GM23248 (cell line): ENCODE data around the gene CERK. TPM values are rescaled to one million over a fixed set of nuclear protein-coding genes. Genes with fewer than 3 reads are reported as not detected.
"Not testable (repeated sequence)": the region's sequence is repeated elsewhere in the genome, so short reads cannot be mapped to it uniquely, and the experiment has no call there.

Source experiments
- DNase-seq: peaks from one replicate; pipeline ENCODE4 v3.0.0-alpha.2; 2015
- H2AFZ ChIP-seq: fragments of 200-600 bp; sonication (generic); 2 replicates; pipeline ENCODE4 v1.6.1; 2016; ENCODE audit warnings: antibody characterized with exemption
- H3F3A ChIP-seq: fragments of 200-600 bp; sonication (generic); 2 replicates; pipeline ENCODE4 v1.6.1; 2016; ENCODE audit warnings: mild to moderate bottlenecking, antibody characterized with exemption, mixed run types; ENCODE audit not compliant: insufficient read depth
- H3K27ac ChIP-seq: fragments of 200-600 bp; sonication (generic); 2 replicates; pipeline ENCODE4 v1.5.1; 2016; ENCODE audit warnings: mild to moderate bottlenecking
- H3K27me3 ChIP-seq: fragments of 200-600 bp; sonication (generic); replicated peaks from 2 replicates; pipeline ENCODE4 v1.6.1; 2016; ENCODE audit warnings: mild to moderate bottlenecking; ENCODE audit not compliant: insufficient read depth
- H3K36me3 ChIP-seq: fragments of 200-600 bp; sonication (generic); 2 replicates; pipeline ENCODE4 v1.6.1; 2016; ENCODE audit warnings: low read depth, mild to moderate bottlenecking
- H3K4me1 ChIP-seq: fragments of 200-600 bp; sonication (generic); 2 replicates; pipeline ENCODE4 v1.6.1; 2016; ENCODE audit warnings: mild to moderate bottlenecking; ENCODE audit not compliant: insufficient read depth
- H3K4me2 ChIP-seq: fragments of 200-600 bp; sonication (generic); one replicate; pipeline ENCODE4 v1.6.1; 2016; ENCODE audit warnings: mild to moderate bottlenecking; ENCODE audit not compliant: unreplicated experiment
- H3K4me3 ChIP-seq: fragments of 200-600 bp; sonication (generic); 2 replicates; pipeline ENCODE4 v1.5.1; 2016; ENCODE audit warnings: mild to moderate bottlenecking
- H3K79me2 ChIP-seq: fragments of 200-600 bp; sonication (generic); 2 replicates; pipeline ENCODE4 v1.6.1; 2016; ENCODE audit warnings: mild to moderate bottlenecking; ENCODE audit not compliant: insufficient read depth
- H3K9ac ChIP-seq: fragments of 200-600 bp; sonication (generic); 2 replicates; pipeline ENCODE4 v1.6.1; 2016; ENCODE audit warnings: mild to moderate bottlenecking
- H3K9me2 ChIP-seq: fragments of 200-600 bp; sonication (generic); 2 replicates; pipeline ENCODE4 v1.6.1; 2016; ENCODE audit warnings: mixed run types, mild to moderate bottlenecking, moderate library complexity; ENCODE audit not compliant: insufficient read depth
- H3K9me3 ChIP-seq: fragments of 200-600 bp; sonication (generic); one replicate; pipeline ENCODE4 v1.6.1; 2017; ENCODE audit warnings: low read depth
- H4K20me1 ChIP-seq: fragments of 200-600 bp; sonication (generic); 2 replicates; pipeline ENCODE4 v1.6.0; 2016; ENCODE audit not compliant: insufficient read depth
- EZH2 ChIP-seq: fragments of 200-600 bp; sonication (generic); IDR thresholded peaks from 2 replicates; pipeline ENCODE4 v1.6.1; 2018; ENCODE audit warnings: antibody characterized with exemption, mild to moderate bottlenecking; ENCODE audit not compliant: insufficient read depth, poor library complexity, severe bottlenecking
- EZH2phosphoT487 ChIP-seq: fragments of 200-600 bp; sonication (generic); IDR thresholded peaks from 2 replicates; pipeline ENCODE4 v1.6.1; 2018; ENCODE audit warnings: antibody characterized with exemption, moderate library complexity, mild to moderate bottlenecking, low read depth; ENCODE audit not compliant: insufficient read depth
- WGBS, 2 experiments: methylation state at CpG; one replicate each; pipeline ENCODE4 v1.1.6; 2015 to 2017; ENCODE audit warnings: low lambda C conversion rate in 2 of 2, low coverage in 1 of 2; ENCODE audit errors: missing lambda C conversion rate in 2 of 2; 5-methylcytosine and 5-hydroxymethylcytosine counted together
- in situ Hi-C: fragments of 300-500 bp; cut with MboI; formaldehyde crosslinking; loops from 2 replicates; pipeline ENCODE4 v1.15.0; 2020
- polyA plus RNA-seq: library from polyadenylated mRNA; unstranded; fragments of >200 nt; fragmentation: Nextera tagmentation; extraction: Ambion mirVana; gene quantifications from 2 replicates; pipeline ENCODE4 v1.2.1, GENCODE V29; 2016
- total RNA-seq: library from RNA; depleted of rRNA; stranded (reverse); fragments of >200 nt; shearing (Covaris generic); gene quantifications from 2 replicates; pipeline ENCODE4 v1.2.3, GENCODE V29; 2014; rRNA removed

Gene CERK
- 45.1 and 45.4 TPM in 2 replicates for total RNA-seq
- 24.3 and 25.3 TPM in 2 replicates for polyA plus RNA-seq

GRCh38 chr22:46737976-46738646 is at the start of gene CERK:
Gene CERK (minus strand): TSS chr22:46738252. CDS start chr22:46738148, 104 bp downstream.
- H3K4me2 ChIP-seq = peak within 1 kb of the TSS; percentile 90
- peak; percentile 72 for DNase-seq
- in situ Hi-C loops = no loop called here
- no peaks in the 10 kb centered on the region for H3K36me3 ChIP-seq
- 0 to 2% methylated on average over 37 to 38 of the region's 99 CpGs for WGBS, 2 experiments
- H2AFZ ChIP-seq = peak within 1 kb of the TSS; percentile 79
- peak within 1 kb of the TSS; percentile 65 for H3K27ac ChIP-seq
- no peaks in the 10 kb centered on the region for H3F3A ChIP-seq
- TF ChIP-seq EZH2phosphoT487 = no peak
- no peak for TF ChIP-seq EZH2
- H3K9ac ChIP-seq = peak within 1 kb of the TSS; percentile 85
- H3K9me3 ChIP-seq = no peaks in the 10 kb centered on the region
- no peaks in the 10 kb centered on the region for H3K9me2 ChIP-seq
- peaks cover 18% of the 10 kb centered on the region for H3K4me1 ChIP-seq
- H3K79me2 ChIP-seq = peaks cover 52% of the 10 kb centered on the region
- no peaks in the 10 kb centered on the region for H3K27me3 ChIP-seq
- peak within 1 kb of the TSS; percentile 69 for H3K4me3 ChIP-seq
- no peaks in the 10 kb centered on the region for H4K20me1 ChIP-seq

DNA sequence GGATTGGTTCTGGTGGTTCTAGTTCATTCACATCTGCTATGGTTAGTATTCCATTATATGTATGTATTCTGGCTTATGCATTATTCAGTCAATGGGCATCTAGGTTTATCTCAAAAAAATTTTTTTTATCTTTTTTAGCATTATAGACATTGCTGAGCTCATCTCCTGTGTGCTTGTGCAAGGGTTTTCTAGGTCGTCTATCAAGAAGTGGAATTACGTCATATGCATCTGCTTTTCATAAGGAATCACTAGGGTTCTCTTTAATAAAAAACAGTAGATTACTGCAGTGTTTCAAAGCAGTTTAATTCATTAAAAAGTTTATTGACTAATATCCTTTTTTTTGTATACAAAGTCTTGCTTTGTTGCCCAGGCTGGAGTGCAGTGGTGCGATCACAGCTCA is 45.7 kb upstream of the CERK start:
- H3K9me2 ChIP-seq = no peaks in the 10 kb centered on the region
- H3K36me3 ChIP-seq = peaks cover 3% of the 10 kb centered on the region; the same call in 1 of the 2 replicates
- in situ Hi-C loops = no loop called here
- no peak overlapping the region for H3K9ac ChIP-seq
- 0 out of 2 replicates have a peak, but pooled peaks cover 7% of the 10 kb centered on the region for H4K20me1 ChIP-seq
- 0 out of 2 replicates have a peak, but pooled peaks cover 3% of the 10 kb centered on the region for H3K4me1 ChIP-seq
- no peaks in the 10 kb centered on the region for H3F3A ChIP-seq
- no peaks in the 10 kb centered on the region for H3K9me3 ChIP-seq
- H2AFZ ChIP-seq = no peak overlapping the region
- no peaks in the 10 kb centered on the region for H3K27me3 ChIP-seq
- H3K27ac ChIP-seq = no peak overlapping the region
- WGBS, 2 experiments = 28 to 34% methylated on average over 3 of the region's 3 CpGs
- no peak overlapping the region for H3K4me2 ChIP-seq
- H3K4me3 ChIP-seq = no peak overlapping the region
- H3K79me2 ChIP-seq = peaks cover 94% of the 10 kb centered on the region
- DNase-seq = peak; percentile 56
- TF ChIP-seq EZH2 (no peak), EZH2phosphoT487 (no peak)

GRCh38 chr22:46782200-46782599 is 44.1 kb upstream of the CERK start:
- H3K9me2 ChIP-seq, H3F3A ChIP-seq, DNase-seq, H3K9me3 ChIP-seq, H3K36me3 ChIP-seq, H3K9ac ChIP-seq, in situ Hi-C loops, H3K27me3 ChIP-seq, H2AFZ ChIP-seq, H3K4me2 ChIP-seq, H3K4me3 ChIP-seq, H3K27ac ChIP-seq, H3K4me1 ChIP-seq: not testable (repeated sequence)
- Histone ChIP-seq H4K20me1 (0 out of 2 replicates have a peak, but pooled peaks cover 12% of the 10 kb centered on the region), H3K79me2 (peaks cover 94% of the 10 kb centered on the region)
- WGBS, 2 experiments = 93 to 97% methylated on average over 10 of the region's 10 CpGs

- in situ Hi-C loops = no loop called here
- no peak overlapping the region for H3K4me2 ChIP-seq
- no peak overlapping the region for H3K27ac ChIP-seq
- 79 to 82% methylated on average over 9 of the region's 9 CpGs for WGBS, 2 experiments
- no peak overlapping the region for H3K9ac ChIP-seq
- peaks cover 3% of the 10 kb centered on the region; the same call in 1 of the 2 replicates for H3K36me3 ChIP-seq
- H2AFZ ChIP-seq = no peak overlapping the region
- H3K9me2 ChIP-seq = no peaks in the 10 kb centered on the region
- no peak overlapping the region for H3K4me3 ChIP-seq
- 0 out of 2 replicates have a peak, but pooled peaks cover 3% of the 10 kb centered on the region for H3K4me1 ChIP-seq
- TF ChIP-seq EZH2 (no peak), EZH2phosphoT487 (no peak)
- no peaks in the 10 kb centered on the region for H3K27me3 ChIP-seq
- no peak for DNase-seq
- H3K9me3 ChIP-seq = no peaks in the 10 kb centered on the region
- H4K20me1 ChIP-seq = 0 out of 2 replicates have a peak, but pooled peaks cover 12% of the 10 kb centered on the region
- no peaks in the 10 kb centered on the region for H3F3A ChIP-seq
- peaks cover 94% of the 10 kb centered on the region for H3K79me2 ChIP-seq
These were observed 43.2 kb upstream of the CERK start for GRCh38 chr22:46781291-46781690.
